ENCODE measurements around the gene RPL36.
"Not testable (repeated sequence)": the region's sequence is repeated elsewhere in the genome, so short reads cannot be mapped to it uniquely, and the experiment has no call there.

RPL36 gene

DNA sequence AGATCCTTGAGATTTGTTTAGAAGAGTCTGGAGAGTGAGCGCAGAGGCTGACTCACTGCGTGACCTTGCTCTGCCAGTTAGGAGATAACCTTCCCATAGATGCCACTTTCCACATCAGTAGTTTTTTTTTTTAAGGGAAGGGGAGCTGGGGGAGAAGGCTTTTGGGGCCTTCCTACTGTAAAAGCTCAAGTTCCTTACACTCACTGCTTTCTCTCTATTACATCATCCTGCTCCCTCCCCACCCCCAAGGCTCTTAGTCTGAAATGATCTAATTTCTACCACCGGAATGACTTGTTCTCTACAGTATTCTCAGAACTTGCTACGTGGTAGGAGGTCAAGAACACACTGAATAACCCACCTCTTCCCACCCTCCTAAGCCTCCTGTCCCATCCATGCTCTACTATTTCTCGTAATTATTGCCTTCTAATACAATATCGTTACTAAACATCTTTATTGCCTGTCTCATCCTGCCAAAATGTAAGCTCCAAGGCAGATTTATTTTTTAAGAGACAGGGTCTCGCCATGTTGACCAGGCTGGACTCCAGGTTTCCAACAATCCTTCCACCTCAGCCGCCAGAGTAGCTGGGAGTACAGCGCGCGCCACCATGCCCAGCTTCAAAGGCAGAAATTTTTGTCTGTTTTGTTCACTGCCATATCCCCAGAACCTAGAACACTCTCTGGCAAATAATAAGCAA lies 28.6 kb downstream of the RPL36 start:
- DNase-seq: peak; percentile 84
- no CpG with 5 or more reads among the region's 11 CpGs for WGBS (ENCODE audit: extremely low coverage, insufficient coverage, low lambda C conversion rate)

GRCh38 chr19:5719274-5719960 lies 29.3 kb downstream of the RPL36 start:
- peaks cover 16% of the 10 kb centered on the region for H3K79me1 ChIP-seq (ENCODE audit: low read length)
- H3K27me3 ChIP-seq (ENCODE audit: insufficient read depth, low read length, poor library complexity): no peaks in the 10 kb centered on the region
- H2BK5ac ChIP-seq (ENCODE audit: low read length): no peak overlapping the region
- no peak overlapping the region for H2AK5ac ChIP-seq (ENCODE audit: low read length)
- H3K56ac ChIP-seq (ENCODE audit: low read length): peak overlapping the region; percentile 93
- H3K79me2 ChIP-seq (ENCODE audit: control insufficient read depth, insufficient read depth, low read length): peaks cover 44% of the 10 kb centered on the region
- H3K4me1 ChIP-seq (ENCODE audit: control insufficient read depth, low read depth, low read length): no peaks in the 10 kb centered on the region
- H3K23ac ChIP-seq (ENCODE audit: low read length): no peak overlapping the region
- H4K5ac ChIP-seq (ENCODE audit: low read length): no peak overlapping the region
- H3K36me3 ChIP-seq (ENCODE audit: control insufficient read depth, insufficient read depth, low read length): no peaks in the 10 kb centered on the region
- no peak overlapping the region for H2BK120ac ChIP-seq (ENCODE audit: low read depth, low read length)
- peak overlapping the region; percentile 91 for H3K9ac ChIP-seq (ENCODE audit: low read length)
- H3K4me3 ChIP-seq (ENCODE audit: low read length): peak overlapping the region; percentile 98
- H3K18ac ChIP-seq (ENCODE audit: low read length): peak overlapping the region; percentile 25
- no peak for DNase-seq
- H3K4me2 ChIP-seq (ENCODE audit: low read length): peak overlapping the region; percentile 85
- peak overlapping the region; percentile 75 for H3K4ac ChIP-seq (ENCODE audit: low read depth, low read length)
- peak overlapping the region; percentile 44 for H4K8ac ChIP-seq (ENCODE audit: low read depth, low read length)
- peak overlapping the region; percentile 84 for H3K27ac ChIP-seq (ENCODE audit: low read depth, low read length)
- H2BK15ac ChIP-seq (replicated peaks; ENCODE audit: low read depth): no peak overlapping the region
- no CpG with 5 or more reads among the region's 58 CpGs for WGBS (ENCODE audit: extremely low coverage, insufficient coverage, low lambda C conversion rate)

More for the DNA sequence above, 28.6 kb downstream of the RPL36 start:
- Histone ChIP-seq H2AK5ac (ENCODE audit: low read length) (no peak overlapping the region), H3K79me2 (ENCODE audit: control insufficient read depth, insufficient read depth, low read length) (peaks cover 44% of the 10 kb centered on the region), H2BK120ac (ENCODE audit: low read depth, low read length) (no peak overlapping the region), H4K5ac (ENCODE audit: low read length) (no peak overlapping the region), H3K9ac (ENCODE audit: low read length) (peak overlapping the region; percentile 91), H3K23ac (ENCODE audit: low read length) (peak overlapping the region; percentile 6), H3K27ac (ENCODE audit: low read depth, low read length) (peak overlapping the region; percentile 7), H3K79me1 (ENCODE audit: low read length) (peaks cover 16% of the 10 kb centered on the region), H3K27me3 (ENCODE audit: insufficient read depth, low read length, poor library complexity) (no peaks in the 10 kb centered on the region), H3K4me3 (ENCODE audit: low read length) (peak overlapping the region; percentile 98), H4K8ac (ENCODE audit: low read depth, low read length) (no peak overlapping the region), H3K36me3 (ENCODE audit: control insufficient read depth, insufficient read depth, low read length) (no peaks in the 10 kb centered on the region), H2BK5ac (ENCODE audit: low read length) (no peak overlapping the region), H3K18ac (ENCODE audit: low read length) (no peak overlapping the region), H3K4me2 (ENCODE audit: low read length) (peak overlapping the region; percentile 85), H2BK15ac (replicated peaks; ENCODE audit: low read depth) (no peak overlapping the region), H3K56ac (ENCODE audit: low read length) (peak overlapping the region; percentile 93), H3K4me1 (ENCODE audit: control insufficient read depth, low read depth, low read length) (no peaks in the 10 kb centered on the region), H3K4ac (ENCODE audit: low read depth, low read length) (no peak overlapping the region)

DNA sequence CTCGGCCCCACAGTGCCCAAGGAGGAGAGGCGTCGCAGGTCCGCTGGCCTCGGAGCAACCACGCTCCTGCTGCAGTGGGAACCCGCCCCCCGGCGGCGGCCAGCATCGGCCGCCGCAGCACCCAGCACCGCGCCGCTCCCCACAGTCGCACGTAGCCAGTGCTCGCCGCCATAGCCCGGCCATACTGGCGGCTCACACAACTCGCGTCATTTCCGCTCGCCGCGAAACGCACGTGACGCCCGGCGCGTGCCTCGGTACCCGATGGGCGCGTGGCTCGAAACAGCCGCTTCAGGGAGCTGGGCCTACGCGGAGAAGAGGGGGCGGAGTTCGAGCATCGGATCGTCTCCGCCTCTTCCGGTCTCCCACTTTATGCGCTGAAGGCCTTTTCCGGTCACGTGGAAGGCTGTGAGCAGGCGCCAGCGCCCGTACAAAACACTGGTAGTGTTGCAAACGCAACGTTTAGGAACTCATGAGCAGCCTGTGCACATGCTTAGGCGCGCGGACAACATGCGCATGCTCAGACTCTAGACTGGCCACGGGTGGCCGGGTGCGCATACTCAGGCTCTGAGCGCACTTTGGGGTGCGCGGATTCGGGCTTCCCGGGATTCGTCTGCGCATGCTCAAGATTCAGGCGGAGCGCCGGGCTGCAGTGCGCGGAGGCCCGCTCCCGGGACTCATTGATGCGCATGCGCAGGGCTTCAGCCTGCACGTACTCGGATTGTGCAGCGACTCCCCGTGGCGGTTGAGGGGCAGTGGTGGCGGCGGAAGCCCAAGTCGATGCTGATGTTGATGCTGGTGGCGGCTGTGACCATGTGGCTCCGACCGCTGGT lies 30.1 kb downstream of the RPL36 start, which contains the start of the genes CATSPERD and LONP1:
Gene CATSPERD, plus strand, starts transcription at position 677 of the 830 bp plus-strand sequence. Its CDS starts 101 bp downstream, at position 778.
Gene LONP1, minus strand, starts transcription at position 186 of the 830 bp plus-strand sequence. Its CDS starts 14 bp downstream, at position 172.
- Histone ChIP-seq H3K4me1 (ENCODE audit: control insufficient read depth, low read depth, low read length) (no peaks in the 10 kb centered on the region), H3K27me3 (ENCODE audit: insufficient read depth, low read length, poor library complexity) (no peaks in the 10 kb centered on the region), H3K23ac (ENCODE audit: low read length) (no peak within 1 kb of the TSS), H3K79me1 (ENCODE audit: low read length) (peaks cover 14% of the 10 kb centered on the region), H2AK5ac (ENCODE audit: low read length) (no peak within 1 kb of the TSS), H2BK15ac (replicated peaks; ENCODE audit: low read depth) (no peak within 1 kb of the TSS), H3K4ac (ENCODE audit: low read depth, low read length) (peak within 1 kb of the TSS; percentile 75), H2BK5ac (ENCODE audit: low read length) (peak within 1 kb of the TSS; percentile 83), H3K9ac (ENCODE audit: low read length) (peak within 1 kb of the TSS; percentile 91), H3K18ac (ENCODE audit: low read length) (peak within 1 kb of the TSS; percentile 29), H4K5ac (ENCODE audit: low read length) (no peak within 1 kb of the TSS), H3K4me3 (ENCODE audit: low read length) (peak within 1 kb of the TSS; percentile 98), H3K27ac (ENCODE audit: low read depth, low read length) (peak within 1 kb of the TSS; percentile 86), H3K56ac (ENCODE audit: low read length) (peak within 1 kb of the TSS; percentile 93), H3K36me3 (ENCODE audit: control insufficient read depth, insufficient read depth, low read length) (no peaks in the 10 kb centered on the region), H2BK120ac (ENCODE audit: low read depth, low read length) (no peak within 1 kb of the TSS), H3K4me2 (ENCODE audit: low read length) (peak within 1 kb of the TSS; percentile 85), H3K79me2 (ENCODE audit: control insufficient read depth, insufficient read depth, low read length) (peaks cover 40% of the 10 kb centered on the region), H4K8ac (ENCODE audit: low read depth, low read length) (peak within 1 kb of the TSS; percentile 44)
- WGBS (ENCODE audit: extremely low coverage, insufficient coverage, low lambda C conversion rate): no CpG with 5 or more reads among the region's 90 CpGs
- peak; percentile 99 for DNase-seq

- Histone ChIP-seq H4K5ac (ENCODE audit: low read length) (no peak overlapping the region), H4K8ac (ENCODE audit: low read depth, low read length) (no peak overlapping the region), H3K79me1 (ENCODE audit: low read length) (no peaks in the 10 kb centered on the region), H2BK15ac (replicated peaks; ENCODE audit: low read depth) (no peak overlapping the region), H3K79me2 (ENCODE audit: control insufficient read depth, insufficient read depth, low read length) (no peaks in the 10 kb centered on the region), H3K27me3 (ENCODE audit: insufficient read depth, low read length, poor library complexity) (no peaks in the 10 kb centered on the region), H3K4me1 (ENCODE audit: control insufficient read depth, low read depth, low read length) (no peaks in the 10 kb centered on the region), H3K4me3 (ENCODE audit: low read length) (no peak overlapping the region), H2BK5ac (ENCODE audit: low read length) (no peak overlapping the region), H3K23ac (ENCODE audit: low read length) (no peak overlapping the region), H3K9ac (ENCODE audit: low read length) (no peak overlapping the region), H3K18ac (ENCODE audit: low read length) (no peak overlapping the region), H3K4me2 (ENCODE audit: low read length) (no peak overlapping the region), H3K4ac (ENCODE audit: low read depth, low read length) (no peak overlapping the region), H3K27ac (ENCODE audit: low read depth, low read length) (no peak overlapping the region), H2AK5ac (ENCODE audit: low read length) (no peak overlapping the region), H3K36me3 (ENCODE audit: control insufficient read depth, insufficient read depth, low read length) (no peaks in the 10 kb centered on the region), H2BK120ac (ENCODE audit: low read depth, low read length) (no peak overlapping the region), H3K56ac (ENCODE audit: low read length) (no peak overlapping the region)
- DNase-seq: no peak
- WGBS (ENCODE audit: extremely low coverage, insufficient coverage, low lambda C conversion rate): no CpG with 5 or more reads among the region's 4 CpGs
These were observed 37.5 kb downstream of the RPL36 start for GRCh38 chr19:5727453-5728050.

- H3K36me3 ChIP-seq (ENCODE audit: control insufficient read depth, insufficient read depth, low read length); H3K9ac ChIP-seq (ENCODE audit: low read length); H3K23ac ChIP-seq (ENCODE audit: low read length); H2BK120ac ChIP-seq (ENCODE audit: low read depth, low read length); H3K79me2 ChIP-seq (ENCODE audit: control insufficient read depth, insufficient read depth, low read length); H3K27ac ChIP-seq (ENCODE audit: low read depth, low read length); DNase-seq; H3K56ac ChIP-seq (ENCODE audit: low read length); H3K18ac ChIP-seq (ENCODE audit: low read length); H4K8ac ChIP-seq (ENCODE audit: low read depth, low read length); H2BK15ac ChIP-seq (replicated peaks; ENCODE audit: low read depth); H3K4me2 ChIP-seq (ENCODE audit: low read length); H3K4me1 ChIP-seq (ENCODE audit: control insufficient read depth, low read depth, low read length); H3K79me1 ChIP-seq (ENCODE audit: low read length); H2BK5ac ChIP-seq (ENCODE audit: low read length); H3K4me3 ChIP-seq (ENCODE audit: low read length); H2AK5ac ChIP-seq (ENCODE audit: low read length); H3K27me3 ChIP-seq (ENCODE audit: insufficient read depth, low read length, poor library complexity); H4K5ac ChIP-seq (ENCODE audit: low read length); H3K4ac ChIP-seq (ENCODE audit: low read depth, low read length): not testable (repeated sequence)
- WGBS (ENCODE audit: extremely low coverage, insufficient coverage, low lambda C conversion rate): no CpG with 5 or more reads among the region's 2 CpGs
These were observed 43.1 kb downstream of the RPL36 start for GRCh38 chr19:5733172-5733571.

Measured in mesendoderm (in vitro differentiated cells).